Measurements from ENCODE around the gene ZNF740. TPM values are rescaled to one million over a fixed set of nuclear protein-coding genes. Genes with fewer than 3 reads are reported as not detected.

Gene ZNF740
- total RNA-seq, 1 experiment from 2014 or later: 46.8 TPM

DNA sequence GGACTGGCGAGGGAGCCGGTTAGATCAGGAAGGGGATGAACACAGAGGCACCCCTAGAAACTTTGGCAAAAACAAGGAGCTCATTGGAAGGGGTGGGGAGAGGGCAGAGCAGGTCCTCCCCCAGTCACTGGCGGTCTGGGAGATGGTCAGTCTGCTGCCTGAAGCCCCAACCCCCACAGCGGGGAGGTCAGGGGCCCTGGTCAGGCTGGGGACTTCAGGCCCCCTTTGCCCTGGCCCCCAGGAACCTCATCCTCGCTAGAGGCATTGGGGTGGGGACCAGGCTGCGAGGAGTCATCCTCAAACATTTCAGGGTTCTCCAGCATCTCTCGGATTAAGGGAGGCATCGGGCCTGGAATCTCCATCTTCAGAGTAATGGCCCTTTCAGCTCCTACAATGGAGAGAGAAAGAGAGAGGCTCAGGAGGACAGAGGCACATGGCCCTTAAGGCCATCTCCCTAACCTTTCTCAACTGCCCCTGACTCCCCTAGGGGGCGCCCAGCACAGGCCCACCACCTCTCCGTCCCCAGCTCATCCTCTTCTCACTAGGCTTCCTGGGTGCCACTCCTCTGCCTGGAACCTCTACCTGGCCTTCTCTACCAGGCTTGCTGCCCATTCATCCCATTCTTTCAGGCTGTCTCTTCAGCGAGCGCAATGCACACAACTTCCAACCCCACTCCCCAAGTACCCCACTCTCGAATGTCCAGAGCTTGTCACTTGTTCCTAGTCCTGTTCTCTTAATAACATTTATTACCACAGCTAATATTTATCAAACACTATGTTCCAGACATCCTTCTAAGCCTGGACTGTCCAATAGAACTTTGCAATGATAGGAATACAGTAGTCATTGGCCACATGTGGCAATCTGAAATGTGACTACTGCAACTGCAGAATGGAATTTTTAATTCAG is 31.2 kb downstream of the ZNF740 start:
- Histone ChIP-seq H3K4me3 (ENCODE audit: low read depth in 2 of 2, low read length in 2 of 2) (no peak overlapping the region), H3K27me3 (ENCODE audit: control insufficient read depth, insufficient read depth, low read length) (no peaks in the 10 kb centered on the region), H3K36me3 (ENCODE audit: control insufficient read depth, insufficient read depth, low read length) (no peaks in the 10 kb centered on the region; the same call in 1 of the 2 replicates), H3K4me1 (ENCODE audit: control insufficient read depth, insufficient read depth, low read length) (peaks cover 13% of the 10 kb centered on the region), H3K27ac (ENCODE audit: low read length) (no peak overlapping the region), H3K9me3 (ENCODE audit: control insufficient read depth, insufficient read depth, low read depth, low read length) (no peaks in the 10 kb centered on the region)
- CTCF ChIA-PET: interaction anchor here (1.0 to 1.7 kb wide), 3 partner anchors 14 to 88 kb away, joined by 4 to 5 read pairs (median 4); partner anchors contain the start of gene MYG1
- TF ChIP-seq SIN3A (IDR thresholded peaks at IDR 0.05; ENCODE audit: borderline replicate concordance, insufficient read depth, low read depth, low read length) (no peak), TCF7L2 (IDR thresholded peaks at IDR 0.05; ENCODE audit: low read depth, low read length) (no peak)
- TF ChIP-seq, protein P1, sequence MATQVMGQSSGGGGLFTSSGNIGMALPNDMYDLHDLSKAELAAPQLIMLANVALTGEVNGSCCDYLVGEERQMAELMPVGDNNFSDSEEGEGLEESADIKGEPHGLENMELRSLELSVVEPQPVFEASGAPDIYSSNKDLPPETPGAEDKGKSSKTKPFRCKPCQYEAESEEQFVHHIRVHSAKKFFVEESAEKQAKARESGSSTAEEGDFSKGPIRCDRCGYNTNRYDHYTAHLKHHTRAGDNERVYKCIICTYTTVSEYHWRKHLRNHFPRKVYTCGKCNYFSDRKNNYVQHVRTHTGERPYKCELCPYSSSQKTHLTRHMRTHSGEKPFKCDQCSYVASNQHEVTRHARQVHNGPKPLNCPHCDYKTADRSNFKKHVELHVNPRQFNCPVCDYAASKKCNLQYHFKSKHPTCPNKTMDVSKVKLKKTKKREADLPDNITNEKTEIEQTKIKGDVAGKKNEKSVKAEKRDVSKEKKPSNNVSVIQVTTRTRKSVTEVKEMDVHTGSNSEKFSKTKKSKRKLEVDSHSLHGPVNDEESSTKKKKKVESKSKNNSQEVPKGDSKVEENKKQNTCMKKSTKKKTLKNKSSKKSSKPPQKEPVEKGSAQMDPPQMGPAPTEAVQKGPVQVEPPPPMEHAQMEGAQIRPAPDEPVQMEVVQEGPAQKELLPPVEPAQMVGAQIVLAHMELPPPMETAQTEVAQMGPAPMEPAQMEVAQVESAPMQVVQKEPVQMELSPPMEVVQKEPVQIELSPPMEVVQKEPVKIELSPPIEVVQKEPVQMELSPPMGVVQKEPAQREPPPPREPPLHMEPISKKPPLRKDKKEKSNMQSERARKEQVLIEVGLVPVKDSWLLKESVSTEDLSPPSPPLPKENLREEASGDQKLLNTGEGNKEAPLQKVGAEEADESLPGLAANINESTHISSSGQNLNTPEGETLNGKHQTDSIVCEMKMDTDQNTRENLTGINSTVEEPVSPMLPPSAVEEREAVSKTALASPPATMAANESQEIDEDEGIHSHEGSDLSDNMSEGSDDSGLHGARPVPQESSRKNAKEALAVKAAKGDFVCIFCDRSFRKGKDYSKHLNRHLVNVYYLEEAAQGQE (IDR thresholded peaks at IDR 0.05; ENCODE audit: insufficient read depth in 1 of 2, low read depth in 2 of 2, low read length in 1 of 2): no peak
- TF ChIP-seq, protein P2, sequence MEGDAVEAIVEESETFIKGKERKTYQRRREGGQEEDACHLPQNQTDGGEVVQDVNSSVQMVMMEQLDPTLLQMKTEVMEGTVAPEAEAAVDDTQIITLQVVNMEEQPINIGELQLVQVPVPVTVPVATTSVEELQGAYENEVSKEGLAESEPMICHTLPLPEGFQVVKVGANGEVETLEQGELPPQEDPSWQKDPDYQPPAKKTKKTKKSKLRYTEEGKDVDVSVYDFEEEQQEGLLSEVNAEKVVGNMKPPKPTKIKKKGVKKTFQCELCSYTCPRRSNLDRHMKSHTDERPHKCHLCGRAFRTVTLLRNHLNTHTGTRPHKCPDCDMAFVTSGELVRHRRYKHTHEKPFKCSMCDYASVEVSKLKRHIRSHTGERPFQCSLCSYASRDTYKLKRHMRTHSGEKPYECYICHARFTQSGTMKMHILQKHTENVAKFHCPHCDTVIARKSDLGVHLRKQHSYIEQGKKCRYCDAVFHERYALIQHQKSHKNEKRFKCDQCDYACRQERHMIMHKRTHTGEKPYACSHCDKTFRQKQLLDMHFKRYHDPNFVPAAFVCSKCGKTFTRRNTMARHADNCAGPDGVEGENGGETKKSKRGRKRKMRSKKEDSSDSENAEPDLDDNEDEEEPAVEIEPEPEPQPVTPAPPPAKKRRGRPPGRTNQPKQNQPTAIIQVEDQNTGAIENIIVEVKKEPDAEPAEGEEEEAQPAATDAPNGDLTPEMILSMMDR (IDR thresholded peaks at IDR 0.05): peak; percentile 46
- intact Hi-C loops (cut with micrococcal nuclease; ENCODE audit: unreplicated experiment) (no loop called here), in situ Hi-C loops (cut with HindIII; ENCODE audit: low pct_unique_long_range_greater_than_20kb, low sequenced_read_pairs) (no loop called here)
- BruUV-seq (replicated peaks): no TSS peak
- ATAC-seq (no peak), DNase-seq (ENCODE audit: low read depth, low spot score) (no peak)
- POLR2A ChIA-PET: no interaction called here

DNA sequence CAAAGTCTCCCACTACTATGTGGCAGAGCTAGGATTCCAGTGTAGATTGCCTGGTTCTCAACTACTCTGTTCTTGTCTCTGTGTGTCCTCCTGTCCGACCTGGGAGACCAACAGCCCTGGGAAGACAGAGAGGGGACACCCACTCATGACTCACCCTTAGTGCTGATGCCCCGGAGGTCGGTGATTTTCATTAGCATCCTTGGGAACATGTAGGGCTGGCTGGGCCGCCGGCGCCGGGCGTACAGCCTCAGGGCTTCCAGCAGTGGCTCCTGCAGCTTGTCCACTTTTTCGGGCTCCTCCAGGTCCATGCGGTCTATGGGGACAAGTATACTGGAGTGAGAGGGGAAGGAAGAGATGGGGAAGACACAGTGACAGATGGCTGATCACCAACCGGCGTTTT is 32.4 kb downstream of the ZNF740 start:
- peak; percentile 8 for ATAC-seq
- Histone ChIP-seq H3K27ac (ENCODE audit: low read length) (no peak overlapping the region), H3K4me3 (ENCODE audit: low read depth in 2 of 2, low read length in 2 of 2) (no peak overlapping the region), H3K36me3 (ENCODE audit: control insufficient read depth, insufficient read depth, low read length) (no peaks in the 10 kb centered on the region; the same call in 1 of the 2 replicates), H3K9me3 (ENCODE audit: control insufficient read depth, insufficient read depth, low read depth, low read length) (no peaks in the 10 kb centered on the region), H3K4me1 (ENCODE audit: control insufficient read depth, insufficient read depth, low read length) (peaks cover 25% of the 10 kb centered on the region), H3K27me3 (ENCODE audit: control insufficient read depth, insufficient read depth, low read length) (no peaks in the 10 kb centered on the region)
- ChIA-PET POLR2A (no interaction called here), CTCF (interaction anchor here (1.0 to 2.7 kb wide), 6 partner anchors 16 to 93 kb away, joined by 3 to 13 read pairs (median 4); a partner anchor contains a TSS)
- no peak for DNase-seq (ENCODE audit: low read depth, low spot score)
- in situ Hi-C loops (cut with HindIII; ENCODE audit: low pct_unique_long_range_greater_than_20kb, low sequenced_read_pairs) (no loop called here), intact Hi-C loops (cut with micrococcal nuclease; ENCODE audit: unreplicated experiment) (loop anchor here (1.0 kb wide), 1 partner anchor 74 kb away; no protein-coding TSS in a partner anchor)
- BruUV-seq (replicated peaks): no TSS peak
- TF ChIP-seq, protein P1 (IDR thresholded peaks at IDR 0.05; ENCODE audit: insufficient read depth in 1 of 2, low read depth in 2 of 2, low read length in 1 of 2): no peak
- TF ChIP-seq POLR2AphosphoS5 (IDR thresholded peaks at IDR 0.05; ENCODE audit: low read depth, low read length): no peak
- no peak for TF ChIP-seq SIN3A (IDR thresholded peaks at IDR 0.05; ENCODE audit: borderline replicate concordance, insufficient read depth, low read depth, low read length)
- no peak for TF ChIP-seq TCF7L2 (IDR thresholded peaks at IDR 0.05; ENCODE audit: low read depth, low read length)
- TF ChIP-seq, protein P2 (IDR thresholded peaks at IDR 0.05): no peak

All from Panc1 (cell line).